Chondrocyte (in vitro differentiated cells): ENCODE data around the gene GALC. TPM values are rescaled to one million over a fixed set of nuclear protein-coding genes. Genes with fewer than 3 reads are reported as not detected.

Experiments used
- DNase-seq: peaks from one replicate; pipeline ENCODE4 v3.0.0; 2021; ENCODE audit warnings: mixed read lengths, low spot score
- H3K27ac Mint-ChIP-seq: one replicate; pipeline ENCODE4 v1.8.0; 2021; ENCODE audit warnings: mild to moderate bottlenecking, moderate library complexity, mixed read lengths; ENCODE audit not compliant: unreplicated experiment
- H3K27me3 Mint-ChIP-seq: 2 replicates; pipeline ENCODE4 v1.8.0; 2021; ENCODE audit warnings: low read depth, mixed read lengths
- H3K36me3 Mint-ChIP-seq: 2 replicates; pipeline ENCODE4 v1.8.0; 2021; ENCODE audit warnings: low read depth, mixed read lengths
- H3K4me1 Mint-ChIP-seq: 2 replicates; pipeline ENCODE4 v1.8.0; 2021; ENCODE audit warnings: low read depth, mild to moderate bottlenecking, mixed read lengths
- H3K4me3 Mint-ChIP-seq: one replicate; pipeline ENCODE4 v1.8.0; 2021; ENCODE audit warnings: mild to moderate bottlenecking, moderate library complexity, mixed read lengths; ENCODE audit not compliant: unreplicated experiment
- H3K9me3 Mint-ChIP-seq: 2 replicates; pipeline ENCODE4 v1.8.0; 2021; ENCODE audit warnings: low read depth, mixed read lengths
- CTCF ChIP-seq: fragments of 200-600 bp; sonication (generic); IDR thresholded peaks from 2 replicates; pipeline ENCODE4 v1.5.0; 2021; ENCODE audit warnings: antibody characterized with exemption, mild to moderate bottlenecking, moderate library complexity
- total RNA-seq: library from RNA; stranded (reverse); gene quantifications from 3 replicates; pipeline ENCODE4 v1.2.1, GENCODE V29; 2021

The GALC gene
- total RNA-seq, 1 donor from 2014 or later: 12.3 TPM

GRCh38 chr14:87888136-87888999 lies 104.6 kb downstream of the GALC start:
- H3K27me3 Mint-ChIP-seq: no peaks in the 10 kb centered on the region
- DNase-seq: no peak
- no peak overlapping the region for H3K27ac Mint-ChIP-seq
- H3K36me3 Mint-ChIP-seq: no peaks in the 10 kb centered on the region
- peak; percentile 57 for TF ChIP-seq CTCF
- no peak overlapping the region for H3K4me3 Mint-ChIP-seq
- no peaks in the 10 kb centered on the region for H3K9me3 Mint-ChIP-seq
- H3K4me1 Mint-ChIP-seq: peaks cover 6% of the 10 kb centered on the region

- Mint-ChIP-seq H3K27me3 (peaks cover 12% of the 10 kb centered on the region), H3K9me3 (no peaks in the 10 kb centered on the region), H3K27ac (no peak overlapping the region), H3K4me1 (peaks cover 6% of the 10 kb centered on the region), H3K4me3 (no peak overlapping the region), H3K36me3 (no peaks in the 10 kb centered on the region)
- no peak for DNase-seq
- no peak for TF ChIP-seq CTCF
These were observed 109.2 kb downstream of the GALC start for GRCh38 chr14:87883750-87884149.

Other genes starting within 250 kb of the GALC start
- not detected in 3 replicates for gene GPR65, start 12.0 kb upstream of the GALC start, total RNA-seq